H1 (cell line): ENCODE measurements around the gene SOX6. TPM values are rescaled to one million over a fixed set of nuclear protein-coding genes. Genes with fewer than 3 reads are reported as not detected.

ENCODE experiments used
- polyA plus RNA-seq, 7 experiments: library from polyadenylated mRNA; depleted of rRNA in 3 of 7; stranded (reverse) in 5 of 7; unstranded in 2 of 7; fragments of >200 nt in 5 of 7; fragments of 200-250 nt in 2 of 7; gene quantifications; 1 replicate in 5 of 7; 2 replicates in 1 of 7; 4 replicates in 1 of 7; pipeline versions ENCODE4 v1.2.1 to v1.2.3, GENCODE V29; 2011 to 2013; ENCODE audit warnings: missing spikeins in 2 of 7, mixed read lengths in 2 of 7
- total RNA-seq: library from RNA; stranded (reverse); fragmentation: NEBNext Ultra II Directional; extraction: Animal tissue kit (Norgen Biotek cat#: 25700); gene quantifications from 2 replicates; pipeline ENCODE4 v1.2.1, GENCODE V29; 2021
- TF ChIP-seq, protein P1 (sequence below): fragments of 300-600 bp; sonication (generic); IDR thresholded peaks from 2 replicates; pipeline ENCODE4 v1.7.1; 2012; ENCODE audit warnings: low read length, moderate library complexity, mild to moderate bottlenecking, inconsistent platforms; ENCODE audit not compliant: insufficient replicate concordance

SOX6 gene
- total and polyA plus RNA-seq, 2 of the 8 experiments (the other 6 are each of a cell fraction or from before 2014, with no cell fraction given) = 0.09 TPM; not detected in 1

DNA sequence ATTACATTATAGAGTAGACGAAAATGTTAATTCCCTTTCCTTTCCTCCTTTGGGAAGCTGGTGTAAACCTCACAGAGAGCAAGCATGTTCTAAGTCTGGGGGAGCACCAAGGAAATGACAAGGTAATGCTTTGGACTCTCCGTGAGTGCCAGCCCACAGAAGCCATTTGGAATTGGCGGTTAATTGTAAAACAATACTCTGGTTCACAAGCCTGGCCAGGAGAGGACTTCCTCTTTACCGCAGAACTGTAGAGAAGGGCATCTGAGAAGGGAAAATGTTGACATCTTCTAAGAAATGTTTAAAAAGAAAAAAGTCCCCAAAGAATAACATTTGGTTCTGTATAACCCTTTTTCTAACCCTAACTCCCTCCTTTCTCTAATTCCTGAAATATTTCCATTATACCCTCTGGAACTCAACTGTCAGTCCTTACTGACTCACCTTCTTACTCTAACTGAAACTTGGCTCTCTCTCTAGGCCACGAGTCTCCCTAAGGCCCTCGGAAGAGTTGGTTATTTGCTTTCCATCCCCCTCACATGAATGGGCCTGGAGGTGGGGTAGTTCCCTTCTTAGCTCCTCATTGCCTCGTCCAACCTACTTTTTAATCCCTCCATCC is 379.8 kb downstream of the SOX6 start (continued):
- TF ChIP-seq, protein P1, sequence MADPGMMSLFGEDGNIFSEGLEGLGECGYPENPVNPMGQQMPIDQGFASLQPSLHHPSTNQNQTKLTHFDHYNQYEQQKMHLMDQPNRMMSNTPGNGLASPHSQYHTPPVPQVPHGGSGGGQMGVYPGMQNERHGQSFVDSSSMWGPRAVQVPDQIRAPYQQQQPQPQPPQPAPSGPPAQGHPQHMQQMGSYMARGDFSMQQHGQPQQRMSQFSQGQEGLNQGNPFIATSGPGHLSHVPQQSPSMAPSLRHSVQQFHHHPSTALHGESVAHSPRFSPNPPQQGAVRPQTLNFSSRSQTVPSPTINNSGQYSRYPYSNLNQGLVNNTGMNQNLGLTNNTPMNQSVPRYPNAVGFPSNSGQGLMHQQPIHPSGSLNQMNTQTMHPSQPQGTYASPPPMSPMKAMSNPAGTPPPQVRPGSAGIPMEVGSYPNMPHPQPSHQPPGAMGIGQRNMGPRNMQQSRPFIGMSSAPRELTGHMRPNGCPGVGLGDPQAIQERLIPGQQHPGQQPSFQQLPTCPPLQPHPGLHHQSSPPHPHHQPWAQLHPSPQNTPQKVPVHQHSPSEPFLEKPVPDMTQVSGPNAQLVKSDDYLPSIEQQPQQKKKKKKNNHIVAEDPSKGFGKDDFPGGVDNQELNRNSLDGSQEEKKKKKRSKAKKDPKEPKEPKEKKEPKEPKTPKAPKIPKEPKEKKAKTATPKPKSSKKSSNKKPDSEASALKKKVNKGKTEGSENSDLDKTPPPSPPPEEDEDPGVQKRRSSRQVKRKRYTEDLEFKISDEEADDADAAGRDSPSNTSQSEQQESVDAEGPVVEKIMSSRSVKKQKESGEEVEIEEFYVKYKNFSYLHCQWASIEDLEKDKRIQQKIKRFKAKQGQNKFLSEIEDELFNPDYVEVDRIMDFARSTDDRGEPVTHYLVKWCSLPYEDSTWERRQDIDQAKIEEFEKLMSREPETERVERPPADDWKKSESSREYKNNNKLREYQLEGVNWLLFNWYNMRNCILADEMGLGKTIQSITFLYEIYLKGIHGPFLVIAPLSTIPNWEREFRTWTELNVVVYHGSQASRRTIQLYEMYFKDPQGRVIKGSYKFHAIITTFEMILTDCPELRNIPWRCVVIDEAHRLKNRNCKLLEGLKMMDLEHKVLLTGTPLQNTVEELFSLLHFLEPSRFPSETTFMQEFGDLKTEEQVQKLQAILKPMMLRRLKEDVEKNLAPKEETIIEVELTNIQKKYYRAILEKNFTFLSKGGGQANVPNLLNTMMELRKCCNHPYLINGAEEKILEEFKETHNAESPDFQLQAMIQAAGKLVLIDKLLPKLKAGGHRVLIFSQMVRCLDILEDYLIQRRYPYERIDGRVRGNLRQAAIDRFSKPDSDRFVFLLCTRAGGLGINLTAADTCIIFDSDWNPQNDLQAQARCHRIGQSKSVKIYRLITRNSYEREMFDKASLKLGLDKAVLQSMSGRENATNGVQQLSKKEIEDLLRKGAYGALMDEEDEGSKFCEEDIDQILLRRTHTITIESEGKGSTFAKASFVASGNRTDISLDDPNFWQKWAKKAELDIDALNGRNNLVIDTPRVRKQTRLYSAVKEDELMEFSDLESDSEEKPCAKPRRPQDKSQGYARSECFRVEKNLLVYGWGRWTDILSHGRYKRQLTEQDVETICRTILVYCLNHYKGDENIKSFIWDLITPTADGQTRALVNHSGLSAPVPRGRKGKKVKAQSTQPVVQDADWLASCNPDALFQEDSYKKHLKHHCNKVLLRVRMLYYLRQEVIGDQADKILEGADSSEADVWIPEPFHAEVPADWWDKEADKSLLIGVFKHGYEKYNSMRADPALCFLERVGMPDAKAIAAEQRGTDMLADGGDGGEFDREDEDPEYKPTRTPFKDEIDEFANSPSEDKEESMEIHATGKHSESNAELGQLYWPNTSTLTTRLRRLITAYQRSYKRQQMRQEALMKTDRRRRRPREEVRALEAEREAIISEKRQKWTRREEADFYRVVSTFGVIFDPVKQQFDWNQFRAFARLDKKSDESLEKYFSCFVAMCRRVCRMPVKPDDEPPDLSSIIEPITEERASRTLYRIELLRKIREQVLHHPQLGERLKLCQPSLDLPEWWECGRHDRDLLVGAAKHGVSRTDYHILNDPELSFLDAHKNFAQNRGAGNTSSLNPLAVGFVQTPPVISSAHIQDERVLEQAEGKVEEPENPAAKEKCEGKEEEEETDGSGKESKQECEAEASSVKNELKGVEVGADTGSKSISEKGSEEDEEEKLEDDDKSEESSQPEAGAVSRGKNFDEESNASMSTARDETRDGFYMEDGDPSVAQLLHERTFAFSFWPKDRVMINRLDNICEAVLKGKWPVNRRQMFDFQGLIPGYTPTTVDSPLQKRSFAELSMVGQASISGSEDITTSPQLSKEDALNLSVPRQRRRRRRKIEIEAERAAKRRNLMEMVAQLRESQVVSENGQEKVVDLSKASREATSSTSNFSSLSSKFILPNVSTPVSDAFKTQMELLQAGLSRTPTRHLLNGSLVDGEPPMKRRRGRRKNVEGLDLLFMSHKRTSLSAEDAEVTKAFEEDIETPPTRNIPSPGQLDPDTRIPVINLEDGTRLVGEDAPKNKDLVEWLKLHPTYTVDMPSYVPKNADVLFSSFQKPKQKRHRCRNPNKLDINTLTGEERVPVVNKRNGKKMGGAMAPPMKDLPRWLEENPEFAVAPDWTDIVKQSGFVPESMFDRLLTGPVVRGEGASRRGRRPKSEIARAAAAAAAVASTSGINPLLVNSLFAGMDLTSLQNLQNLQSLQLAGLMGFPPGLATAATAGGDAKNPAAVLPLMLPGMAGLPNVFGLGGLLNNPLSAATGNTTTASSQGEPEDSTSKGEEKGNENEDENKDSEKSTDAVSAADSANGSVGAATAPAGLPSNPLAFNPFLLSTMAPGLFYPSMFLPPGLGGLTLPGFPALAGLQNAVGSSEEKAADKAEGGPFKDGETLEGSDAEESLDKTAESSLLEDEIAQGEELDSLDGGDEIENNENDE = no peak
- TF ChIP-seq, all 59 proteins: peak for 0
